Thyroid gland (tissue), 4 donors: ENCODE data around the gene RPS2.

ENCODE experiments used
- CTCF ChIP-seq, 6 experiments: fragments of 200-600 bp in 3 of 6; fragments of 450-650 bp in 3 of 6; sonication (generic) in 3 of 6; IDR thresholded peaks; one replicate each; pipeline ENCODE4 v1.5.1; 2016 to 2019; ENCODE audit warnings: antibody characterized with exemption in 6 of 6, mild to moderate bottlenecking in 2 of 6, inconsistent platforms in 1 of 6, moderate library complexity in 1 of 6
- POLR2A ChIP-seq, 2 donors: fragments of 450-650 bp; IDR thresholded peaks; one replicate each; pipeline ENCODE4 v1.6.1; 2017; ENCODE audit warnings: antibody characterized with exemption in 2 of 2, mild to moderate bottlenecking in 2 of 2, moderate library complexity in 1 of 2

- TF ChIP-seq CTCF (IDR thresholded peaks at IDR 0.05), result no peak
- no peak for TF ChIP-seq POLR2A (IDR thresholded peaks at IDR 0.05)
Observed at GRCh38 chr16:2009164-2009711, 44.6 kb upstream of the RPS2 start.
